ENCODE results near the gene TMEM232.

- TF ChIP-seq POLR2AphosphoS5 (IDR thresholded peaks at IDR 0.05; ENCODE audit: insufficient read depth, low read depth, low read length) (no peak), CTCF (IDR thresholded peaks at IDR 0.05; ENCODE audit: extremely low read depth in 1 of 2, insufficient read depth in 1 of 2, low read depth in 1 of 2, low read length in 2 of 2) (no peak), POLR2A (IDR thresholded peaks at IDR 0.05; ENCODE audit: low read depth, low read length) (no peak), EZH2 (IDR thresholded peaks at IDR 0.05; ENCODE audit: borderline replicate concordance, low read depth, low read length, severe bottlenecking) (no peak), JUN (IDR thresholded peaks at IDR 0.05; ENCODE audit: borderline replicate concordance, insufficient read depth, insufficient read length, low read depth) (no peak), FOS (IDR thresholded peaks at IDR 0.05; ENCODE audit: borderline replicate concordance, insufficient read depth, low read length) (no peak), MYC (IDR thresholded peaks at IDR 0.05; ENCODE audit: low read depth, low read length) (no peak), GATA2 (IDR thresholded peaks at IDR 0.05; ENCODE audit: insufficient read depth, insufficient read length, low read depth, low read length) (no peak)
- TF ChIP-seq, protein P1, sequence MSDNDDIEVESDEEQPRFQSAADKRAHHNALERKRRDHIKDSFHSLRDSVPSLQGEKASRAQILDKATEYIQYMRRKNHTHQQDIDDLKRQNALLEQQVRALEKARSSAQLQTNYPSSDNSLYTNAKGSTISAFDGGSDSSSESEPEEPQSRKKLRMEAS (IDR thresholded peaks at IDR 0.05; ENCODE audit: insufficient read depth, insufficient read length): no peak
These were observed 164.3 kb downstream of the TMEM232 start for GRCh38 chr5:110562191-110562590.
